ENCODE results near the gene SLC36A3.

The SLC36A3 gene

GRCh38 chr5:151303666-151304065 lies at the start of gene SLC36A3:
TSS of gene SLC36A3 (minus strand) at chr5:151303766. CDS start at chr5:151303354, 412 bp downstream.
- TF ChIP-seq CTCF (conservative IDR thresholded peaks at IDR 0.05) (no peak), ZFX (IDR thresholded peaks at IDR 0.05) (no peak)

GRCh38 chr5:151351671-151352070 lies 48.1 kb upstream of the SLC36A3 start:
- no peak for TF ChIP-seq CTCF (conservative IDR thresholded peaks at IDR 0.05)
- TF ChIP-seq ZFX (IDR thresholded peaks at IDR 0.05) = no peak

More at GRCh38 chr5:151303666-151304065, at the start of gene SLC36A3:
- no peak within 1 kb of the TSS for H3K27ac ChIP-seq

GRCh38 chr5:151348789-151349188 lies 45.2 kb upstream of the SLC36A3 start:
- TF ChIP-seq ZFX (IDR thresholded peaks at IDR 0.05) (no peak), CTCF (conservative IDR thresholded peaks at IDR 0.05) (no peak)
- peak overlapping the region; percentile 31 for H3K27ac ChIP-seq

More at GRCh38 chr5:151351671-151352070, 48.1 kb upstream of the SLC36A3 start:
- no peak overlapping the region for H3K27ac ChIP-seq

GRCh38 chr5:151347369-151347768 lies 43.8 kb upstream of the SLC36A3 start, which contains the start of gene SLC36A2:
TSS of gene SLC36A2 (minus strand) at chr5:151347559. CDS start at chr5:151347460, 99 bp downstream.
- TF ChIP-seq ZFX (IDR thresholded peaks at IDR 0.05) (no peak), CTCF (conservative IDR thresholded peaks at IDR 0.05) (no peak)
- H3K27ac ChIP-seq = no peak within 1 kb of the TSS

- TF ChIP-seq ZFX (IDR thresholded peaks at IDR 0.05) (no peak), CTCF (conservative IDR thresholded peaks at IDR 0.05) (no peak)
- H3K27ac ChIP-seq = no peak overlapping the region
Observed at GRCh38 chr5:151345808-151346478, 42.4 kb upstream of the SLC36A3 start.

- TF ChIP-seq CTCF (conservative IDR thresholded peaks at IDR 0.05) (no peak), ZFX (IDR thresholded peaks at IDR 0.05) (no peak)
- no peak overlapping the region for H3K27ac ChIP-seq
Observed at GRCh38 chr5:151345187-151345807, 41.7 kb upstream of the SLC36A3 start.

- no peak for TF ChIP-seq ZFX (IDR thresholded peaks at IDR 0.05)
- TF ChIP-seq CTCF (conservative IDR thresholded peaks at IDR 0.05) = no peak
- H3K27ac ChIP-seq = no peak overlapping the region
Observed at GRCh38 chr5:151344088-151344487, 40.5 kb upstream of the SLC36A3 start.
